Measurements from ENCODE around the gene CDH12. TPM values are rescaled to one million over a fixed set of nuclear protein-coding genes. Genes with fewer than 3 reads are reported as not detected.

CDH12 gene
- total and polyA plus RNA-seq, 9 donors: 0.71 to 4.3 (median 1.1) TPM

DNA sequence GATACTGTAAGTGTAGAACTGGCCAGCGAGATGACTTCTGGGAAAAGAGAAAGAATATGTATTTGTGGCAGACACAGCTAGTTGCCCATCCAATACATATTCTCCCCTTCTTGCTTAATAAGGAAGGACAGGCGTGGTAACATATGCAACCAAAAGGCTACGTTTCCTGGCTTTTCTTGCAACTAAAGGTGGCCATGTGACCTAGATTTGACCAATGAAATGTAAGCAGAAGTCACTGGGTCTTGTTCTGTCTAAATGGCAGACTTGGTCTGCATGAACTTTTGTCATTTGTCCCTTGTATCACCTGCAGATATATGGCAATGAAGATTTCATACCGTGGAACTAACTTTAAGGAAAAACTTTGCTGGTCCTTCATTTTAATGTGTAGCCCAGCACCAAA lies 183.8 kb downstream of the CDH12 start:
- no peaks in the 10 kb centered on the region for H3K27me3 ChIP-seq (ENCODE audit: control insufficient read depth, insufficient read depth, low read length)
- H3K4me3 ChIP-seq (ENCODE audit: low read length): no peak overlapping the region
- WGBS (ENCODE audit: insufficient coverage): 80% methylated on average over 1 of the region's 4 CpGs
- no peak for DNase-seq
- H3K9me3 ChIP-seq (replicated peaks; ENCODE audit: control insufficient read depth, low read depth, low read length): no peaks in the 10 kb centered on the region
- no peaks in the 10 kb centered on the region for H3K36me3 ChIP-seq (ENCODE audit: control insufficient read depth, insufficient read depth, low read length)
- H3K27ac ChIP-seq (ENCODE audit: low read length): no peak overlapping the region
- no peaks in the 10 kb centered on the region for H3K4me1 ChIP-seq (ENCODE audit: control insufficient read depth, insufficient read depth, low read length)

DNA sequence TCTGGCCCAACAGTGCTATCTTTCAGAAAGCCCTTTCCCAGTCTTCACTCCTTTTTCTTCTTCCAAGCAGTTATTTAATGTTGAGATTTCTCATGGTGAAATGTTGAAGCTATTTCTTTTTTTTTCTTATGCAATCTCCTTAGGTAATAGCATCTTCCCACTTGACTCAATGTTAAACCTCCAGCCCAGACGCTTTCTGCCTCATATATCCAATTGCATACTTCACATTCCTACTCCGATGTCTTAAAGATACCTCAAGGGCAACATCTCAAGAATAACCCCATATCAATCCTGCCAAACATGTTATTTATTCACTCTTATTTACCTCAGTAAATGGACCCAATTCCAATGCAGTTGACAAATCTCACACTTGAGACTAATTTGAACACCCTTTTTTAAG lies 187.3 kb downstream of the CDH12 start:
- 52% methylated on average over 2 of the region's 2 CpGs for WGBS (ENCODE audit: insufficient coverage)
- Histone ChIP-seq H3K4me3 (ENCODE audit: low read length) (no peak overlapping the region), H3K27ac (ENCODE audit: low read length) (no peak overlapping the region), H3K36me3 (ENCODE audit: control insufficient read depth, insufficient read depth, low read length) (no peaks in the 10 kb centered on the region), H3K4me1 (ENCODE audit: control insufficient read depth, insufficient read depth, low read length) (no peaks in the 10 kb centered on the region), H3K27me3 (ENCODE audit: control insufficient read depth, insufficient read depth, low read length) (no peaks in the 10 kb centered on the region), H3K9me3 (replicated peaks; ENCODE audit: control insufficient read depth, low read depth, low read length) (no peaks in the 10 kb centered on the region)
- DNase-seq: no peak

DNA sequence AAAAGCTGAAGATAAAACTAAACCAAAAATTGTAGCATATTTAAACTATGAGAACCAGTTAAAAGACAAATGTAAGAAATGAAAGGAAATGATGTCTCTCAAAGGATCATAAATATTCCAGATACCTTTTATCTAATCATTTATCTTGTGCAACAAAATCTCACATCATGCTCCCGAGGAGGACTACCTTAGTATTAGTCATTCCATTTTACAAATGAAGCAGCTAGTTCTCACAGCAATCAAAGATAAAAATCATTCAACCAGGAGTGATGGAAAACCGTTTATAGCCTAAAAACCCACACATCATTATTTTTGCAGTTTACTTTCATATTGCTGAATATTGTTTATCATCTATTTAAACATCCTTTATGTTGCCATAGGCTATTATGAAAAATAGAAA lies 190.0 kb downstream of the CDH12 start:
- WGBS (ENCODE audit: insufficient coverage): 80% methylated on average over 1 of the region's 2 CpGs
- no peak overlapping the region for H3K27ac ChIP-seq (ENCODE audit: low read length)

DNA sequence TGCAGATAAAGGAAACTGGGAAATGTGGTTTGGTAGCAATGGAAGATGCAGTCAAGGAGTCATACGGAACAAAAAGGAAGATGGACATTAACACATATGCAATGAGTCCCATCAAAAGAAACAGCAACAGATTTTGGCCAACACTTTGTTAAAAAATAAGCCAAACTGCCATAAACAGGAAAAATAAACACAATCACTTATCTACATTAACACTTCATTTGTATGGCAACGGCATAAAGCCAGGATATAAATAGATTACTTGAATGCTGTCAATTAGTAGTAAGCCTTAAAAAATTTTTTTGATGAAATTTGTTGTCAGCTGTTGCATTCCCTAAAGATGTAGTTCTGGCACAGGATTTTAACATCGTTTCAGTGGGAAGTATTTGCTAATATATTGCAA lies 190.8 kb downstream of the CDH12 start:
- no peaks in the 10 kb centered on the region for H3K4me1 ChIP-seq (ENCODE audit: control insufficient read depth, insufficient read depth, low read length)
- no peaks in the 10 kb centered on the region for H3K27me3 ChIP-seq (ENCODE audit: control insufficient read depth, insufficient read depth, low read length)
- H3K27ac ChIP-seq (ENCODE audit: low read length): no peak overlapping the region
- no CpG with 5 or more reads among the region's 3 CpGs for WGBS (ENCODE audit: insufficient coverage)
- H3K4me3 ChIP-seq (ENCODE audit: low read length): no peak overlapping the region
- no peaks in the 10 kb centered on the region for H3K9me3 ChIP-seq (replicated peaks; ENCODE audit: control insufficient read depth, low read depth, low read length)
- no peaks in the 10 kb centered on the region for H3K36me3 ChIP-seq (ENCODE audit: control insufficient read depth, insufficient read depth, low read length)
- DNase-seq: no peak

More for the DNA sequence above, 190.0 kb downstream of the CDH12 start:
- no peak overlapping the region for H3K4me3 ChIP-seq (ENCODE audit: low read length)
- no peaks in the 10 kb centered on the region for H3K4me1 ChIP-seq (ENCODE audit: control insufficient read depth, insufficient read depth, low read length)
- no peak for DNase-seq
- no peaks in the 10 kb centered on the region for H3K9me3 ChIP-seq (replicated peaks; ENCODE audit: control insufficient read depth, low read depth, low read length)
- no peaks in the 10 kb centered on the region for H3K36me3 ChIP-seq (ENCODE audit: control insufficient read depth, insufficient read depth, low read length)
- H3K27me3 ChIP-seq (ENCODE audit: control insufficient read depth, insufficient read depth, low read length): no peaks in the 10 kb centered on the region

DNA sequence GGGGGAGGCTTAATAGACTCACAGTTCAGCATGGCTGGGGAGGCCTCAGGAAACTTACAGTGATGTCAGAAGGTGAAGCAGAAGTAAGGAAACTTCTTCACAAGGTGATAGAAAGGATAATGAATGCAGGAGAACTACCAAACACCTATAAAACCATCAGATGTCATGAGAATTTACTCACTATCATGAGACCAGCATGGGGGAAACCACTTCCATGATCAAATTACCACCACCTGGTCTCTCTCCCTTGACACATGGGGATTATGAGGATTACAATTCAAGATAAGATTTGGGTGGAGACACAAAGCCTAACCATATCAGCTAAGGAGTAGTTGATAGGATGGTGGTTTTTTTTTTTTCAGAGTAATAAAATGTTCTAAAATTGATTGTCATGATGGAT lies 201.8 kb downstream of the CDH12 start:
- H3K27ac ChIP-seq (ENCODE audit: low read length): no peak overlapping the region
- H3K4me3 ChIP-seq (ENCODE audit: low read length): no peak overlapping the region
- H3K27me3 ChIP-seq (ENCODE audit: control insufficient read depth, insufficient read depth, low read length): no peaks in the 10 kb centered on the region
- H3K9me3 ChIP-seq (replicated peaks; ENCODE audit: control insufficient read depth, low read depth, low read length): no peaks in the 10 kb centered on the region
- DNase-seq: no peak
- H3K36me3 ChIP-seq (ENCODE audit: control insufficient read depth, insufficient read depth, low read length): no peaks in the 10 kb centered on the region
- H3K4me1 ChIP-seq (ENCODE audit: control insufficient read depth, insufficient read depth, low read length): no peaks in the 10 kb centered on the region

DNA sequence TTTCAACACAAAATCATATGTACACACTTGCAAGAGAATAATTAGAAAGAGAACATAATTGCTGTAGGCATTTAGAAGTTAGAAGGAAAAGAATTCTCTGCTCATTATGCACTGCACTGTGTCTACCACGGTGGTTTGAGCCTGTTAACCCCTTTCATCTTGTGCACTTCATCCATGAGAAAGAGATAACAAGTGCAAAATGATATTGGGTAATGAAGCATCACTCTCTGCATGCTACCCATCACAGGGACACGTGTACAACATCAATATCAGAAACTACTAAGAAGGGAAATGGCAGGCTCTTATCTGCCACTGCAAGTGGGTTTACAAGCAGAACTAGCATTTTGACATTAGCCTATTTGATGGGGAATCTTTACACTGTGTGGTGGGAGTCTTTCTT lies 202.6 kb downstream of the CDH12 start:
- no peaks in the 10 kb centered on the region for H3K36me3 ChIP-seq (ENCODE audit: control insufficient read depth, insufficient read depth, low read length)
- DNase-seq: no peak
- H3K9me3 ChIP-seq (replicated peaks; ENCODE audit: control insufficient read depth, low read depth, low read length): no peaks in the 10 kb centered on the region
- no CpG with 5 or more reads among the region's 2 CpGs for WGBS (ENCODE audit: insufficient coverage)
- H3K27me3 ChIP-seq (ENCODE audit: control insufficient read depth, insufficient read depth, low read length): no peaks in the 10 kb centered on the region
- no peak overlapping the region for H3K4me3 ChIP-seq (ENCODE audit: low read length)
- no peak overlapping the region for H3K27ac ChIP-seq (ENCODE audit: low read length)
- H3K4me1 ChIP-seq (ENCODE audit: control insufficient read depth, insufficient read depth, low read length): no peaks in the 10 kb centered on the region

DNA sequence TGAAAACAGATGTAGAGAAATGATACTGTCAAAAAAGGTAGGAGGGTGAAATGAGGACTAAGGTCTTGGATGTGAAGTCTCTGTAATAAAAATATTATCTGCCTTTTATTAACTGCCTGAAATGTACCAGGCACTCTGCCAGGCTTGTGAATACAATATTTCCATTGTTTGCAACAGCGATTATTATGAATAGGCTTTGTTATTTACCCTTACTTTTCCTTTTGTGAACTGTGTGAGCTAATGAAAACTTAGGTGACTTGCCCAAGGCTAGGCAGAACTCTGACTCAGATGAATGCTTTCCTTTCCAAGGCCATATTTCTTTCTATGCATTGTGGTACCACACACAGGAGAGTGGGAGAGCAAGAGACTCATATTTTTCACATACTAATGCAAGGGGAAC lies 204.1 kb downstream of the CDH12 start:
- peak; percentile 23 for DNase-seq
- no CpG with 5 or more reads among the region's 1 CpG for WGBS (ENCODE audit: insufficient coverage)
- no peak overlapping the region for H3K27ac ChIP-seq (ENCODE audit: low read length)

DNA sequence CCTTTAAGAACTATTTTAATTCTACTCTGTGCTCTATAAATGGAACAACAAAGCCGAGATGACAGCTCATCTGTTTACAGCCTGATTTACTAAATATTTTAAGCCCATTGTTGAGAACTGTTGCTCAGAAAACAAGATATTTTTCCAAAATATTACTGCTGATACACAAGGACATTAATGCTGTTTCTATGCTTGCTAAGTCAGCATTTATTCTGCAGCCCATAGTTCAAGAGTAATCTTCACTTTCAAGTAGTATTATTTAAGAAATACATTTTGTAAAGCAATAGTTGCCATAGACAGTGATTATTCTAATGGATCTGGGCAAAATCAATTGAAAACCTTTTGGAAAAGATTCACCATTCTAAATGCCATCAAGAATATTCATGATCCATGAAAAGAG lies 208.3 kb downstream of the CDH12 start:
- whole genome bisulfite sequencing (ENCODE audit: insufficient coverage): 100% methylated on average over 1 of the region's 1 CpG
- H3K36me3 ChIP-seq (ENCODE audit: control insufficient read depth, insufficient read depth, low read length): no peaks in the 10 kb centered on the region

More for the DNA sequence above, 204.1 kb downstream of the CDH12 start:
- no peaks in the 10 kb centered on the region for H3K9me3 ChIP-seq (replicated peaks; ENCODE audit: control insufficient read depth, low read depth, low read length)
- no peak overlapping the region for H3K4me3 ChIP-seq (ENCODE audit: low read length)
- H3K36me3 ChIP-seq (ENCODE audit: control insufficient read depth, insufficient read depth, low read length): no peaks in the 10 kb centered on the region
- H3K27me3 ChIP-seq (ENCODE audit: control insufficient read depth, insufficient read depth, low read length): no peaks in the 10 kb centered on the region
- no peaks in the 10 kb centered on the region for H3K4me1 ChIP-seq (ENCODE audit: control insufficient read depth, insufficient read depth, low read length)

DNA sequence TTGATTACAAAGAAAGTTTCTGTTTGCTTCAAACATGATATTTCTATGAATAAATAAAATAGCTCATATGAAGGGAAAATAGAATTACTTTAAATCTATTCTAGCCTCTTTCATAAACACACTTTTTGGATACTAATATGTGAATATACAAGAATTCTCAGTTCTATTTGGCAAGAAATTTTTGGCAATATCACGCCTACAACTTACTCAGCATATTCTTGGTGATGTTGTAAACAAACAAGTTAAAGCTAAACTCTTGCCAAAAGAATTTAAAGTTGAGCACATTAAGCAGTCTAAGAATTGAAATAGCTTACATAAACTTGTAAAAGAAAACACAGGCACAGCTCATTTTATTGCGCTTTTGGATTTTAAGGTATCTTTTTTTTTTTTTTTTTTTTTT lies 209.8 kb downstream of the CDH12 start:
- Histone ChIP-seq H3K27me3 (ENCODE audit: control insufficient read depth, insufficient read depth, low read length) (no peaks in the 10 kb centered on the region), H3K9me3 (replicated peaks; ENCODE audit: control insufficient read depth, low read depth, low read length) (no peaks in the 10 kb centered on the region), H3K36me3 (ENCODE audit: control insufficient read depth, insufficient read depth, low read length) (no peaks in the 10 kb centered on the region), H3K27ac (ENCODE audit: low read length) (no peak overlapping the region), H3K4me3 (ENCODE audit: low read length) (no peak overlapping the region), H3K4me1 (ENCODE audit: control insufficient read depth, insufficient read depth, low read length) (no peaks in the 10 kb centered on the region)
- WGBS (ENCODE audit: insufficient coverage): no CpG with 5 or more reads among the region's 2 CpGs
- peak; percentile 82 for DNase-seq

More for the DNA sequence above, 208.3 kb downstream of the CDH12 start:
- no peak overlapping the region for H3K4me3 ChIP-seq (ENCODE audit: low read length)
- H3K27ac ChIP-seq (ENCODE audit: low read length): no peak overlapping the region
- DNase-seq: no peak
- H3K27me3 ChIP-seq (ENCODE audit: control insufficient read depth, insufficient read depth, low read length): no peaks in the 10 kb centered on the region
- no peaks in the 10 kb centered on the region for H3K4me1 ChIP-seq (ENCODE audit: control insufficient read depth, insufficient read depth, low read length)
- no peaks in the 10 kb centered on the region for H3K9me3 ChIP-seq (replicated peaks; ENCODE audit: control insufficient read depth, low read depth, low read length)

DNA sequence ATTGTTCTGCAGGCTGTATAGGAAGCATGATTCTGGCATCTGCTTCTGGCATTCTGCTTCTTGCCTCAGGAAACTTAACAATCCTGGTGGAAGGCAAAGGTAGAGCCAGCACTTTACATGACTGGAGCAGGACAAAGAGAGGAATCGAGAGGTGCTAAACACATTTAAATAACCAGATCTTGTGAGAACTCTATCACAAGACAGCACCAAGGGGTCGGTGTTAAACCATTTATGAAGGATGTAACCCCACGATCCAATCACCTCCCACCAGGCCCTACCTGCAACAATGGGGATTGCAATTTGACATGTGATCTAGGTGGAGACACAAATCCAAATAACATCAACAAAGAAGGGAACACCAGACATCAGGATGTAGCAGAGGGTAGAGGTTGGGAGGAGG lies 221.5 kb downstream of the CDH12 start:
- Histone ChIP-seq H3K9me3 (replicated peaks; ENCODE audit: control insufficient read depth, low read depth, low read length) (no peaks in the 10 kb centered on the region), H3K27ac (ENCODE audit: low read length) (no peak overlapping the region), H3K36me3 (ENCODE audit: control insufficient read depth, insufficient read depth, low read length) (no peaks in the 10 kb centered on the region), H3K27me3 (ENCODE audit: control insufficient read depth, insufficient read depth, low read length) (no peaks in the 10 kb centered on the region), H3K4me1 (ENCODE audit: control insufficient read depth, insufficient read depth, low read length) (no peaks in the 10 kb centered on the region), H3K4me3 (ENCODE audit: low read length) (no peak overlapping the region)
- WGBS (ENCODE audit: insufficient coverage): no CpG with 5 or more reads among the region's 3 CpGs
- DNase-seq: no peak

DNA sequence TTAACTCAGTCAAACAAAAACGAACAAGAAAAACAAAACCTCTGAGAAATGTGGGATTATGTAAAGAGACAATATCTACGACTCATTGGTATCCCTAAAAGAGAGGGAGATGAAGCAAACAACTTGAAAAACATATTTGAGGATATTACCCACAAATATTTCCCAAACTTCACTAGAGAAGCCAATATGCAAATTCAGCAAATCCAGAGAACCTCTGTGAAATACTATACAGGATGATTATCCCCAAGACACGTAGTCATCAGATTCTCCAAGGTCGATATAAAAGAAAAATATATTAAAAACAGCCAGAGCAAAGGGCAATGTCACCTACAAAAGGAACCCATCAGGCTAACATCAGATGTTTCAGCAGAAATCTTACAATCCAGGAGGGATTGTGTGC lies 226.1 kb downstream of the CDH12 start:
- Histone ChIP-seq H3K4me1 (ENCODE audit: control insufficient read depth, insufficient read depth, low read length) (no peaks in the 10 kb centered on the region), H3K27ac (ENCODE audit: low read length) (no peak overlapping the region), H3K27me3 (ENCODE audit: control insufficient read depth, insufficient read depth, low read length) (no peaks in the 10 kb centered on the region), H3K9me3 (replicated peaks; ENCODE audit: control insufficient read depth, low read depth, low read length) (peaks cover 10% of the 10 kb centered on the region), H3K36me3 (ENCODE audit: control insufficient read depth, insufficient read depth, low read length) (no peaks in the 10 kb centered on the region), H3K4me3 (ENCODE audit: low read length) (no peak overlapping the region)
- DNase-seq: no peak
- no CpG with 5 or more reads among the region's 4 CpGs for WGBS (ENCODE audit: insufficient coverage)
